K562 (cell line): ENCODE measurements around the gene CCDC47. TPM values are rescaled to one million over a fixed set of nuclear protein-coding genes. Genes with fewer than 3 reads are reported as not detected.

Experiments used
- ATAC-seq: fragments of 200-7000 bp; cut with Tn5 transposase; 3 replicates; pipeline ENCODE4 v1.9.1; 2020; ENCODE audit warnings: moderate library complexity
- BruUV-seq: library from RNA; stranded (reverse); fragments of 400-500 nt; replicated peaks from 2 replicates; lab custom pipeline; 2021; lab: Mats Ljungman, UMichigan
- CTCF ChIA-PET: fragments of 300-600 bp; formaldehyde crosslinking; extraction: SDS; loops from one replicate; lab custom pipeline; 2021; ENCODE audit warnings: low intra/inter-chr PET ratio; lab: Yijun Ruan, JAX
- POLR2A ChIA-PET: fragments of 300-600, 350-650 bp; sonication (Branson Sonifier 250); formaldehyde crosslinking; extraction: SDS; loops from one replicate; lab custom pipeline; 2021; ENCODE audit warnings: antibody characterized with exemption, inconsistent platforms; lab: Yijun Ruan, JAX
- DNase-seq, 4 experiments: peaks; one replicate each; pipeline versions ENCODE4 v3.0.0 to v3.0.0-alpha.2; 2011 to 2018; ENCODE audit warnings: low spot score in 3 of 4, mixed read lengths in 3 of 4; ENCODE audit errors: extremely low read depth in 1 of 4
- FAIRE-seq: peaks from 2 replicates; lab custom pipeline; 2011; peaks lifted over from hg19 to GRCh38; lab: Jason Lieb, UNC
- H2AFZ ChIP-seq: 2 replicates; pipeline ENCODE4 v1.6.0; 2011; ENCODE audit warnings: low read depth, low read length, control low read depth, inconsistent platforms
- H3K27ac ChIP-seq: fragments of 200-600 bp; 3 replicates; pipeline ENCODE4 v1.8.0; 2011; ENCODE audit warnings: low read depth, mild to moderate bottlenecking, control low read depth, inconsistent platforms, low read length, moderate library complexity, mixed read lengths; ENCODE audit errors: extremely low read depth
- H3K27me3 ChIP-seq, 2 experiments: fragments of 300-600 bp in 1 of 2; 2 replicates in 1 of 2; 3 replicates in 1 of 2; pipeline versions ENCODE4 v1.6.0 to v1.8.0; 2011; ENCODE audit warnings: inconsistent platforms in 2 of 2, low read length in 2 of 2, mild to moderate bottlenecking in 1 of 2, mixed read lengths in 1 of 2, moderate library complexity in 1 of 2; ENCODE audit not compliant: control insufficient read depth in 2 of 2, insufficient read depth in 2 of 2
- H3K36me3 ChIP-seq: fragments of 300-600 bp; 3 replicates; pipeline ENCODE4 v1.8.0; 2011; ENCODE audit warnings: mild to moderate bottlenecking, low read length, inconsistent platforms; ENCODE audit not compliant: control insufficient read depth, insufficient read depth
- H3K4me1 ChIP-seq, 2 experiments: fragments of 200-600 bp in 1 of 2; replicated peaks in 1 of 2; 2 replicates in 1 of 2; 3 replicates in 1 of 2; pipeline versions ENCODE4 v1.5.1 to v1.8.0; 2011; ENCODE audit warnings: inconsistent platforms in 2 of 2, low read length in 2 of 2, mild to moderate bottlenecking in 1 of 2, mixed read lengths in 1 of 2, moderate library complexity in 1 of 2; ENCODE audit not compliant: control insufficient read depth in 2 of 2, insufficient read depth in 2 of 2
- H3K4me2 ChIP-seq: 2 replicates; pipeline ENCODE4 v1.6.1; 2011; ENCODE audit warnings: low read length, control low read depth, inconsistent platforms, mixed read lengths; ENCODE audit not compliant: insufficient read depth
- H3K4me3 ChIP-seq: fragments of 200-600 bp; sonication (generic), shearing (Covaris generic); 2 replicates; pipeline ENCODE4 v1.5.1; 2016; ENCODE audit warnings: control low read depth, inconsistent platforms
- H3K79me2 ChIP-seq: fragments of 200-600 bp; 3 replicates; pipeline ENCODE4 v1.8.0; 2011; ENCODE audit warnings: low read length, inconsistent platforms; ENCODE audit not compliant: control insufficient read depth, insufficient read depth
- H3K9ac ChIP-seq, 2 experiments: 2 replicates each; pipeline versions ENCODE4 v1.6.0 to v1.6.1; 2011; ENCODE audit warnings: low read depth in 2 of 2, low read length in 2 of 2, control low read depth in 1 of 2, inconsistent platforms in 1 of 2, mild to moderate bottlenecking in 1 of 2, mixed read lengths in 1 of 2; ENCODE audit not compliant: insufficient read depth in 1 of 2
- H3K9me1 ChIP-seq: one replicate; pipeline ENCODE4 v1.6.0; 2011; ENCODE audit warnings: inconsistent platforms, mild to moderate bottlenecking, low read length, moderate library complexity; ENCODE audit not compliant: control insufficient read depth, insufficient read depth
- H3K9me3 ChIP-seq: replicated peaks from 2 replicates; pipeline ENCODE4 v1.5.1; 2011; ENCODE audit warnings: low read depth, low read length, inconsistent platforms; ENCODE audit not compliant: control insufficient read depth, insufficient read depth
- H4K20me1 ChIP-seq: replicated peaks from 2 replicates; pipeline ENCODE4 v1.6.1; 2011; ENCODE audit warnings: low read length, inconsistent platforms, mixed read lengths; ENCODE audit not compliant: control insufficient read depth, insufficient read depth
- BHLHE40 ChIP-seq: IDR thresholded peaks from 2 replicates; pipeline ENCODE4 v1.6.1; 2011; ENCODE audit warnings: low read length, improper control_type of control experiment
- CAMTA2 ChIP-seq: fragments of 250-450 bp; sonication (Bioruptor Pico); conservative IDR thresholded peaks from 2 replicates; pipeline ENCODE4 v1.5.1; 2022
- CBX2 ChIP-seq: fragments of 200-600 bp; sonication (generic); IDR thresholded peaks from one replicate; pipeline ENCODE4 v1.6.1; 2012; ENCODE audit warnings: mild to moderate bottlenecking, low read length, inconsistent platforms; ENCODE audit not compliant: insufficient read depth, poor library complexity, severe bottlenecking
- CBX5 ChIP-seq: IDR thresholded peaks from 2 replicates; pipeline ENCODE4 v1.6.1; 2014; ENCODE audit warnings: low read depth, borderline replicate concordance
- CHD1 ChIP-seq: fragments of 200-600 bp; sonication (generic); IDR thresholded peaks from one replicate; pipeline ENCODE4 v1.6.1; 2012; ENCODE audit warnings: mild to moderate bottlenecking, moderate library complexity, low read length, inconsistent platforms
- HCFC1 ChIP-seq: IDR thresholded peaks from 2 replicates; pipeline ENCODE4 v1.6.1; 2012; ENCODE audit warnings: low read depth, low read length, improper control_type of control experiment
- MBD2 ChIP-seq: sonication (generic); IDR thresholded peaks from 2 replicates; pipeline ENCODE4 v1.6.1; 2016; ENCODE audit warnings: low read depth, borderline replicate concordance
- MCM5 ChIP-seq: fragments of 450-650 bp; IDR thresholded peaks from 2 replicates; pipeline ENCODE4 v1.6.1; 2016; ENCODE audit warnings: low read depth
- MECOM ChIP-seq: fragments of 250-450 bp; sonication (Bioruptor Pico); IDR thresholded peaks from 2 replicates; pipeline ENCODE4 v1.8.0; 2022; ENCODE audit warnings: inconsistent platforms
- POLR2AphosphoS5 ChIP-seq: IDR thresholded peaks from 2 replicates; pipeline ENCODE4 v1.6.1; 2011; ENCODE audit warnings: mild to moderate bottlenecking, low read depth, low read length, moderate library complexity; ENCODE audit not compliant: control insufficient read depth, insufficient read depth
- ZNF431 ChIP-seq: sonication (generic); formaldehyde crosslinking; IDR thresholded peaks from 2 replicates; pipeline ENCODE4 v1.8.0; 2022; ENCODE audit warnings: mild to moderate bottlenecking, missing genetic modification reagents
- ZNF444 ChIP-seq: fragments of 250-450 bp; sonication (Bioruptor Pico); IDR thresholded peaks from 2 replicates; pipeline ENCODE4 v1.4.0; 2020; ENCODE audit warnings: mild to moderate bottlenecking, moderate library complexity
- WGBS: fragments of 100-300 bp; shearing (Covaris generic); methylation state at CpG from one replicate; pipeline ENCODE4 v1.1.6; 2016; ENCODE audit warnings: low coverage, mixed read lengths; ENCODE audit not compliant: insufficient coverage; ENCODE audit errors: missing lambda C conversion rate; 5-methylcytosine and 5-hydroxymethylcytosine counted together
- in situ Hi-C: fragments of 300-500 bp; cut with MboI; formaldehyde crosslinking; loops from 4 replicates; pipeline ENCODE4 v1.15.0; 2018; ENCODE audit warnings: inconsistent platforms, mixed read lengths
- intact Hi-C: fragments of 100-400 bp; cut with micrococcal nuclease; formaldehyde crosslinking; loops from 2 replicates; pipeline ENCODE4 v1.14.2; 2022
- polyA plus RNA-seq, 8 experiments: library from polyadenylated mRNA; depleted of rRNA in 4 of 8; stranded (reverse) in 5 of 8; unstranded in 3 of 8; fragments of >200 nt; fragmentation: Nextera tagmentation in 2 of 8; fragmentation: Illumina TruSeq in 1 of 8; extraction: Ambion mirVana in 2 of 8; extraction: Trizol in 1 of 8; gene quantifications; 2 replicates each; pipeline versions ENCODE4 v1.2.1 to v1.2.3, GENCODE V29; 2011 to 2014; ENCODE audit warnings: inconsistent platforms in 1 of 8, missing spikeins in 1 of 8
- total RNA-seq, 7 experiments: library from RNA; depleted of rRNA in 6 of 7; stranded (reverse); fragments of >200 nt in 6 of 7; fragmentation: Illumina TruSeq in 2 of 7; extraction: Trizol in 2 of 7; gene quantifications; 2 replicates each; pipeline versions ENCODE4 v1.2.1 to v1.2.3, GENCODE V29; 2011 to 2021; ENCODE audit warnings: low replicate concordance in 1 of 7
- TF ChIP-seq, protein P1 (sequence below): sonication (generic); formaldehyde crosslinking; IDR thresholded peaks from 2 replicates; pipeline ENCODE4 v1.8.1; 2022; ENCODE audit warnings: missing genetic modification reagents
- TF ChIP-seq, protein P2 (sequence below): fragments of 250-450 bp; sonication (Bioruptor Pico); IDR thresholded peaks from 2 replicates; pipeline ENCODE4 v1.5.0; 2021
- TF ChIP-seq, protein P3 (sequence below): fragments of 450-650 bp; IDR thresholded peaks from 2 replicates; pipeline ENCODE4 v1.6.1; 2017; ENCODE audit warnings: antibody characterized with exemption
- TF ChIP-seq, protein P4 (sequence below): fragments of 450-650 bp; formaldehyde crosslinking; IDR thresholded peaks from 2 replicates; pipeline ENCODE4 v1.4.0; 2020; ENCODE audit warnings: mild to moderate bottlenecking

The CCDC47 gene
- total and polyA plus RNA-seq, 9 of the 15 experiments (the other 6 are each of a cell fraction or from before 2014, with no cell fraction given), result 15.5 to 162 (median 122) TPM

DNA sequence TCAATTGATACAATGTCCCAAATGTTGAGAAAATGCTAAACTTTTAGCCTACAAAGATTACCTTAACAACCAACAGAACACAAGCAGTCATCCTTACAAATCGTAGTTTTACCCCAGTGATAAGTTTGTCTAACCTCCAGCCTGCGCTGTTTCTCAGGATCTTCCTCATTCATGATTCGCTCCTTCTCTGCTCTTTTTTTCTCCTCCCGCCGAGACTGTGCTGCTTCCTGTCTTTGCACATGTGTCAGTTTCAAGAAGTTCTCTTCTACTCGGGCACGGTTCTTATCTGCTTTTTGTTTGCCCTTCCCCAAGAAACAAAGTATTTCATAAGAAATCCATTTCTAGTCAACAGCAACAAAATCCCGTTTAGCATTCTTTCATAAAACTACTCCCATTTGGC, 21.6 kb downstream of the CCDC47 start (continued):
- TF ChIP-seq POLR2AphosphoS5 (no peak), CAMTA2 (no peak)

DNA sequence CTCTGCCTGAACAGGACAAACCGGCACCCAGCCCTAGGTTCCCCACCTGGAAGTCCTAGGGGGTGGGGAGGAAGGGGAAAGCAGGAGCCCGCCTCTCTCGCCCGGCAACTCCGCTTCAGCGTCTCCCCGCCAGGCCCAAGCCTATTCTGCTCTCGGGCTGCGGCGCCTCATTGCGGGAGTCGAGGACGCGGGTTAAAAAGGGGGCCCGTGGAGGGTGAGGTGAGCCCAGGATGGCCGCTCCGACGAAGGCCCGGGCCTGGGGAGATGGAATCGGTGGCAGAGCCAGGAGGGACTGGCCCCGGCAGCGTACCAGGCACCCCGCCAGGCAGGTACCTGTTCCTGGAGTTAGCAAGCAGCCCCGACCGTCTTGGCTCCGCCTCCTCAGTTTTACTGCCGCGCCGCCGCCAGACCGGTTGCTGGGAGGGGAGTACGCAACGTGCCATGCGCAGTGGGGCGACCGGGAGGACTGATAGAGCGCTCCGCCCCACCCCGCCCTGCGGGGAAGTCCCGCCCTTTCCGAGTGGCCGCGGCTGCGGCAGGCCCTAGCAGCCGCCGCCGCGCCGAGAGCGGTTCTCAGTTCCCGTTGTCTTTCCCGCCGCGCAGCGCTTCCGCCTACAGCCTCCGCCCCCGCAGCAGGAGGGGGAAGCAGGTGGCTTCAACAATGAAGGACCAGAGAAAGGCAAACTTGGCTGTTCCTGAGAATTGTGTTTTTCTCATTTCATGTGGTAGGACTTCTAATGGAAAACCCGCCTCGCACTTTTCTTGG, 31.8 kb downstream of the CCDC47 start, which contains the start of gene STRADA:
Gene STRADA, minus strand, starts transcription at position 392 of the 766 bp plus-strand sequence. CDS start 13,430 bp downstream, outside the sequence.
- Histone ChIP-seq H3K36me3 (peaks cover 21% of the 10 kb centered on the region), H4K20me1 (no peaks in the 10 kb centered on the region), H2AFZ (peak within 1 kb of the TSS; percentile 90), H3K4me1 (peaks cover 4 to 18% of the 10 kb centered on the region in 2 experiments; a peak in 3 of 5 replicates), H3K4me3 (peak within 1 kb of the TSS; percentile 84), H3K79me2 (peaks cover 11% of the 10 kb centered on the region), H3K9me1 (no peaks in the 10 kb centered on the region), H3K27ac (peak within 1 kb of the TSS; percentile 87), H3K9me3 (no peaks in the 10 kb centered on the region), H3K9ac (peak within 1 kb of the TSS; percentile 86 to 99), H3K27me3 (no peaks in the 10 kb centered on the region), H3K4me2 (peak within 1 kb of the TSS; percentile 91)
- in situ Hi-C loops (no loop called here), intact Hi-C loops (loop anchor here (2.0 kb wide), 1 partner anchor 29 kb away; no protein-coding TSS in a partner anchor)
- no TSS peak for BruUV-seq
- ATAC-seq (peak; percentile 96), FAIRE-seq (peak; percentile 94), DNase-seq (peak; percentile 97 to 99 (median 98))
- ChIA-PET CTCF (no interaction called here), POLR2A (interaction anchor here (0.6 to 2.6 kb wide), 17 partner anchors 8 to 1035 kb away, joined by 3 to 33 read pairs (median 4); partner anchors contain the start of genes CCDC47 and DDX42)
- WGBS, result under 1% methylated on average over 36 of the region's 61 CpGs
- TF ChIP-seq CBX2 (no peak), MCM5 (no peak), HCFC1 (peak; percentile 40; the same call in 1 of the 2 replicates), ZNF444 (no peak), BHLHE40 (no peak), MECOM (CRISPR knock-in tag) (no peak), ZNF431 (CRISPR knock-in tag) (no peak), CBX5 (peak; percentile 39; the same call in 1 of the 2 replicates), CHD1 (no peak), MBD2 (no peak; the same call in 1 of the 2 replicates)
- TF ChIP-seq, protein P1, sequence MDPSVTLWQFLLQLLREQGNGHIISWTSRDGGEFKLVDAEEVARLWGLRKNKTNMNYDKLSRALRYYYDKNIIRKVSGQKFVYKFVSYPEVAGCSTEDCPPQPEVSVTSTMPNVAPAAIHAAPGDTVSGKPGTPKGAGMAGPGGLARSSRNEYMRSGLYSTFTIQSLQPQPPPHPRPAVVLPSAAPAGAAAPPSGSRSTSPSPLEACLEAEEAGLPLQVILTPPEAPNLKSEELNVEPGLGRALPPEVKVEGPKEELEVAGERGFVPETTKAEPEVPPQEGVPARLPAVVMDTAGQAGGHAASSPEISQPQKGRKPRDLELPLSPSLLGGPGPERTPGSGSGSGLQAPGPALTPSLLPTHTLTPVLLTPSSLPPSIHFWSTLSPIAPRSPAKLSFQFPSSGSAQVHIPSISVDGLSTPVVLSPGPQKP (CRISPR knock-in tag), result no peak
- TF ChIP-seq, protein P2, sequence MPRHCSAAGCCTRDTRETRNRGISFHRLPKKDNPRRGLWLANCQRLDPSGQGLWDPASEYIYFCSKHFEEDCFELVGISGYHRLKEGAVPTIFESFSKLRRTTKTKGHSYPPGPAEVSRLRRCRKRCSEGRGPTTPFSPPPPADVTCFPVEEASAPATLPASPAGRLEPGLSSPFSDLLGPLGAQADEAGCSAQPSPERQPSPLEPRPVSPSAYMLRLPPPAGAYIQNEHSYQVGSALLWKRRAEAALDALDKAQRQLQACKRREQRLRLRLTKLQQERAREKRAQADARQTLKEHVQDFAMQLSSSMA (CRISPR knock-in tag), result peak; percentile 24; the same call in 1 of the 2 replicates
- TF ChIP-seq, protein P3, sequence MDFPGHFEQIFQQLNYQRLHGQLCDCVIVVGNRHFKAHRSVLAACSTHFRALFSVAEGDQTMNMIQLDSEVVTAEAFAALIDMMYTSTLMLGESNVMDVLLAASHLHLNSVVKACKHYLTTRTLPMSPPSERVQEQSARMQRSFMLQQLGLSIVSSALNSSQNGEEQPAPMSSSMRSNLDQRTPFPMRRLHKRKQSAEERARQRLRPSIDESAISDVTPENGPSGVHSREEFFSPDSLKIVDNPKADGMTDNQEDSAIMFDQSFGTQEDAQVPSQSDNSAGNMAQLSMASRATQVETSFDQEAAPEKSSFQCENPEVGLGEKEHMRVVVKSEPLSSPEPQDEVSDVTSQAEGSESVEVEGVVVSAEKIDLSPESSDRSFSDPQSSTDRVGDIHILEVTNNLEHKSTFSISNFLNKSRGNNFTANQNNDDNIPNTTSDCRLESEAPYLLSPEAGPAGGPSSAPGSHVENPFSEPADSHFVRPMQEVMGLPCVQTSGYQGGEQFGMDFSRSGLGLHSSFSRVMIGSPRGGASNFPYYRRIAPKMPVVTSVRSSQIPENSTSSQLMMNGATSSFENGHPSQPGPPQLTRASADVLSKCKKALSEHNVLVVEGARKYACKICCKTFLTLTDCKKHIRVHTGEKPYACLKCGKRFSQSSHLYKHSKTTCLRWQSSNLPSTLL, result no peak
- TF ChIP-seq, protein P4, sequence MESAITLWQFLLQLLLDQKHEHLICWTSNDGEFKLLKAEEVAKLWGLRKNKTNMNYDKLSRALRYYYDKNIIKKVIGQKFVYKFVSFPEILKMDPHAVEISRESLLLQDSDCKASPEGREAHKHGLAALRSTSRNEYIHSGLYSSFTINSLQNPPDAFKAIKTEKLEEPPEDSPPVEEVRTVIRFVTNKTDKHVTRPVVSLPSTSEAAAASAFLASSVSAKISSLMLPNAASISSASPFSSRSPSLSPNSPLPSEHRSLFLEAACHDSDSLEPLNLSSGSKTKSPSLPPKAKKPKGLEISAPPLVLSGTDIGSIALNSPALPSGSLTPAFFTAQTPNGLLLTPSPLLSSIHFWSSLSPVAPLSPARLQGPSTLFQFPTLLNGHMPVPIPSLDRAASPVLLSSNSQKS, result no peak
